GM12873 (cell line): ENCODE results near the gene IQCC.

Experiments used
- CTCF ChIP-seq: IDR thresholded peaks from 2 replicates; pipeline ENCODE4 v1.5.1; 2012; ENCODE audit warnings: low read depth, mild to moderate bottlenecking, moderate library complexity, low read length, control low read depth; ENCODE audit not compliant: insufficient read depth; ENCODE audit errors: missing control alignments

The IQCC gene

GRCh38 chr1:32204943-32205361, 519 bp upstream of the IQCC start:
- no peak for TF ChIP-seq CTCF

- no peak for TF ChIP-seq CTCF
Measured at GRCh38 chr1:32208469-32208868, 3.0 kb downstream of the IQCC start.

- TF ChIP-seq CTCF: no peak
Measured at GRCh38 chr1:32208891-32209328, 3.4 kb downstream of the IQCC start, which contains the start of gene DCDC2B. TSS of gene DCDC2B (plus strand) at chr1:32209089. CDS start at chr1:32209094, 5 bp downstream.

GRCh38 chr1:32215629-32216480, 10.4 kb downstream of the IQCC start:
- peak; percentile 88 for TF ChIP-seq CTCF

- no peak for TF ChIP-seq CTCF
Measured at GRCh38 chr1:32216566-32216965, 11.1 kb downstream of the IQCC start.

- TF ChIP-seq CTCF: no peak
Measured at GRCh38 chr1:32219022-32219421, 13.6 kb downstream of the IQCC start.

- no peak for TF ChIP-seq CTCF
Measured at GRCh38 chr1:32220746-32221580, 15.5 kb downstream of the IQCC start.
